ENCODE results near the gene SCAMP3.
"Not testable (repeated sequence)": the region's sequence is repeated elsewhere in the genome, so short reads cannot be mapped to it uniquely, and the experiment has no call there.

The SCAMP3 gene

GRCh38 chr1:155232001-155232978 lies 29.9 kb downstream of the SCAMP3 start:
- in situ Hi-C loops (cut with HindIII; ENCODE audit: low sequenced_read_pairs) = not testable (repeated sequence)

GRCh38 chr1:155231302-155231701 lies 30.9 kb downstream of the SCAMP3 start:
- in situ Hi-C loops (cut with HindIII; ENCODE audit: low sequenced_read_pairs) = not testable (repeated sequence)

- in situ Hi-C loops (cut with HindIII; ENCODE audit: low sequenced_read_pairs) = no loop called here
Measured at GRCh38 chr1:155228096-155228427, 34.1 kb downstream of the SCAMP3 start.

GRCh38 chr1:155227261-155228095 lies 34.7 kb downstream of the SCAMP3 start:
- in situ Hi-C loops (cut with HindIII; ENCODE audit: low sequenced_read_pairs) = no loop called here

- in situ Hi-C loops (cut with HindIII; ENCODE audit: low sequenced_read_pairs) = no loop called here
Measured at GRCh38 chr1:155226910-155227260, 35.3 kb downstream of the SCAMP3 start.

GRCh38 chr1:155226188-155226909 lies 35.8 kb downstream of the SCAMP3 start:
- in situ Hi-C loops (cut with HindIII; ENCODE audit: low sequenced_read_pairs) = no loop called here

GRCh38 chr1:155225404-155225759 lies 36.8 kb downstream of the SCAMP3 start:
- in situ Hi-C loops (cut with HindIII; ENCODE audit: low sequenced_read_pairs) = not testable (repeated sequence)

- in situ Hi-C loops (cut with HindIII; ENCODE audit: low sequenced_read_pairs) = no loop called here
Measured at GRCh38 chr1:155223047-155223446, 39.1 kb downstream of the SCAMP3 start.

- in situ Hi-C loops (cut with HindIII; ENCODE audit: low sequenced_read_pairs) = not testable (repeated sequence)
Measured at GRCh38 chr1:155220211-155220965, 41.8 kb downstream of the SCAMP3 start.

- in situ Hi-C loops (cut with HindIII; ENCODE audit: low sequenced_read_pairs) = no loop called here
Measured at GRCh38 chr1:155219592-155220031, 42.5 kb downstream of the SCAMP3 start.

GRCh38 chr1:155218854-155219591 lies 43.1 kb downstream of the SCAMP3 start:
- in situ Hi-C loops (cut with HindIII; ENCODE audit: low sequenced_read_pairs) = no loop called here

- in situ Hi-C loops (cut with HindIII; ENCODE audit: low sequenced_read_pairs) = not testable (repeated sequence)
Measured at GRCh38 chr1:155214702-155215101, 47.5 kb downstream of the SCAMP3 start.

- in situ Hi-C loops (cut with HindIII; ENCODE audit: low sequenced_read_pairs) = not testable (repeated sequence)
Measured at GRCh38 chr1:155212051-155212440, 50.1 kb downstream of the SCAMP3 start.

- in situ Hi-C loops (cut with HindIII; ENCODE audit: low sequenced_read_pairs) = not testable (repeated sequence)
Measured at GRCh38 chr1:155211381-155212050, 50.6 kb downstream of the SCAMP3 start.

- in situ Hi-C loops (cut with HindIII; ENCODE audit: low sequenced_read_pairs) = no loop called here
Measured at GRCh38 chr1:155210314-155211104, 51.7 kb downstream of the SCAMP3 start.

GRCh38 chr1:155209312-155209721 lies 52.8 kb downstream of the SCAMP3 start:
- in situ Hi-C loops (cut with HindIII; ENCODE audit: low sequenced_read_pairs) = no loop called here

- in situ Hi-C loops (cut with HindIII; ENCODE audit: low sequenced_read_pairs) = no loop called here
Measured at GRCh38 chr1:155208541-155209311, 53.4 kb downstream of the SCAMP3 start, which contains the start of gene MTX1. TSS of gene MTX1 (plus strand) at chr1:155208695. CDS start at chr1:155208805, 110 bp downstream.
